Activated CD4-positive, alpha-beta memory T cell treated with anti-CD3 and anti-CD28 coated beads for 36 hours (primary cell): ENCODE data around the gene HP. TPM values are rescaled to one million over a fixed set of nuclear protein-coding genes. Genes with fewer than 3 reads are reported as not detected.
"Not testable (repeated sequence)": the region's sequence is repeated elsewhere in the genome, so short reads cannot be mapped to it uniquely, and the experiment has no call there.

Experiments
- CTCF ChIA-PET: fragments of 350-600 bp; sonication (Branson Sonifier 250); formaldehyde crosslinking; loops from one replicate; lab custom pipeline; 2021; ENCODE audit warnings: antibody characterized with exemption, inconsistent platforms; lab: Charles Lee
- POLR2A ChIA-PET: fragments of 350-600 bp; sonication (Branson Sonifier 250); formaldehyde crosslinking; loops from one replicate; lab custom pipeline; 2021; ENCODE audit warnings: antibody characterized with exemption; lab: Charles Lee
- DNase-seq: peaks from one replicate; pipeline ENCODE4 v3.0.0-alpha.2; 2020
- H3K27ac Mint-ChIP-seq: one replicate; pipeline ENCODE4 v1.8.0; 2021; ENCODE audit warnings: mixed read lengths
- H3K27me3 Mint-ChIP-seq: one replicate; pipeline ENCODE4 v1.8.0; 2021; ENCODE audit warnings: mixed read lengths
- H3K36me3 Mint-ChIP-seq: one replicate; pipeline ENCODE4 v1.8.0; 2021; ENCODE audit warnings: mixed read lengths
- H3K4me1 Mint-ChIP-seq: one replicate; pipeline ENCODE4 v1.8.0; 2021; ENCODE audit warnings: low read depth, mixed read lengths
- H3K4me3 Mint-ChIP-seq: one replicate; pipeline ENCODE4 v1.8.0; 2021; ENCODE audit warnings: mild to moderate bottlenecking, mixed read lengths
- H3K9me3 Mint-ChIP-seq: one replicate; pipeline ENCODE4 v1.8.0; 2021; ENCODE audit warnings: mixed read lengths
- intact Hi-C: fragments of 100-400 bp; cut with micrococcal nuclease; formaldehyde crosslinking; loops from one replicate; pipeline ENCODE4 v1.15.1; 2023
- total RNA-seq, 2 experiments: library from RNA; stranded (reverse); gene quantifications; one replicate each; pipeline ENCODE4 v1.2.3, GENCODE V29; 2021

HP gene
- total RNA-seq, 2 experiments from 2014 or later: not detected

DNA sequence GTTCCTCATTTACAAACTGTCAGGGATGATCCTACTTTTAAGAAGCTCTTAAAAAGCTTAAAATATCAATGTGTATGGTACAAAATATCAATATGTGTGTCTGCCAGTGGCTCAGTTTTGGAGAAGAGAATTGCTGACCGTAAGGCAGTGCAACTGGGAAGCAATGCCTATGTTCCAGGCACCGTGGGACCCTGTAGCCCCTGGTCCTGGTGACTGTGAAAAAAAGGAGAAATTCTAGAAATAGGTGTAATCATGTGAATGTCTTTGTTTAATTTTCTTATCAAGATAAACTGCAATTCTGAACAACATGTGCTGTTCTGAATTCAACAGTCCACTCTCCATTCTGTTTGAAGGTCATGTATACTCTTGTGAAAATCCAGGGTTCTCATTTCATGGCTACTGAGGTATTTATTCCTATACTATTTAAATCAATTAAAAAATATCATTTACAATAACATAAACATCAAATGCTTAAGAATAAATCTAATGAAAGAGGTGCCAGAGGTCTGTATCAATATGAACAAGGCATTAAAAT lies 9.4 kb upstream of the HP start:
- DNase-seq: no peak
- H3K4me3 Mint-ChIP-seq: no peak overlapping the region
- peaks cover 26% of the 10 kb centered on the region for H3K36me3 Mint-ChIP-seq
- H3K4me1 Mint-ChIP-seq: no peaks in the 10 kb centered on the region
- H3K27me3 Mint-ChIP-seq: no peaks in the 10 kb centered on the region
- CTCF ChIA-PET: no interaction called here
- POLR2A ChIA-PET: no interaction called here
- intact Hi-C loops: no loop called here
- H3K9me3 Mint-ChIP-seq: peaks cover 12% of the 10 kb centered on the region
- no peak overlapping the region for H3K27ac Mint-ChIP-seq

- Mint-ChIP-seq H3K4me1 (no peaks in the 10 kb centered on the region), H3K4me3 (no peak overlapping the region), H3K36me3 (peaks cover 6% of the 10 kb centered on the region), H3K9me3 (peaks cover 18% of the 10 kb centered on the region), H3K27ac (no peak overlapping the region), H3K27me3 (no peaks in the 10 kb centered on the region)
- no peak for DNase-seq
- intact Hi-C loops: no loop called here
- ChIA-PET POLR2A (interaction anchor here (0.6 kb wide), 1 partner anchor 1366 kb away, joined by 4 read pairs; no protein-coding TSS in a partner anchor), CTCF (no interaction called here)
These were observed 5.2 kb upstream of the HP start for GRCh38 chr16:72049110-72049509.

DNA sequence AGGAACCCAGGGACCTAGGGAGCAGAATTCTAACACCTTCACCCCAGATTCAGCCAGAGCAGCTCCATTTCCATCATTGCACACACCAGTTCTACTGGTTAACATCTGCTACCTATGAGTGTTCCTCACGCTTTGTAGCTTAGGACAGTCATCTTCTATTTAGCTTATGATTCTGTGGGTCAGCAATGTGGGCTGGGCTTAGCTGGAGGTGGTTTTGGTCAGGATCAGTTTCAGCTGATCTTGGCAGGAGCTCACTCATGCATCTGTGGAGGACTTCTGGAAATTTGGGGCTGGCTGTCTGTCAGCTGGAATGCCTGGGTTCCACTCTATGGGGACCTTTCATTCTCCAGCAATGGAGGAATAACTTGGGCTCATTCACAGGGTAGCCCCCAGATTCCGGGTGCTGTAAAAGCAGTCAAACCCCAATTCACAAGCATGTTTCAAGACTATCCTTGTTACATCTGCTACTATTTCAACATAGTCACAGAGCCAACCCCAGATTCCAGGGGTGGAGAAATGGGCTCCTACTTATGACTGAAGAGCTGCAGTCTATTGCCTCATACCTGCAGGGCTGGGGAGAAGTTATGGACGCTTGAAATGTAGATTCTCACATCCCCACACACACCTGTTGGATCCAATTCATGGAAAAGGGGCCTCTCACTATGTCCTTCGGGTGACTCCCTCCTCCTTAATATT lies 3.4 kb upstream of the HP start:
- intact Hi-C loops: no loop called here
- Mint-ChIP-seq H3K4me3 (no peak overlapping the region), H3K9me3 (peaks cover 18% of the 10 kb centered on the region), H3K27me3 (no peaks in the 10 kb centered on the region), H3K36me3 (peaks cover 6% of the 10 kb centered on the region), H3K4me1 (no peaks in the 10 kb centered on the region), H3K27ac (no peak overlapping the region)
- POLR2A ChIA-PET: no interaction called here
- CTCF ChIA-PET: no interaction called here
- no peak for DNase-seq

- Mint-ChIP-seq H3K4me3 (no peak overlapping the region), H3K36me3 (peaks cover 6% of the 10 kb centered on the region), H3K27ac (no peak overlapping the region), H3K27me3 (no peaks in the 10 kb centered on the region), H3K9me3 (peaks cover 18% of the 10 kb centered on the region), H3K4me1 (no peaks in the 10 kb centered on the region)
- intact Hi-C loops: no loop called here
- CTCF ChIA-PET: no interaction called here
- DNase-seq: no peak
- POLR2A ChIA-PET: no interaction called here
These were observed 2.5 kb upstream of the HP start for GRCh38 chr16:72051818-72052217.

GRCh38 chr16:72055911-72056310 lies 1.6 kb downstream of the HP start:
- no peak overlapping the region for H3K4me3 Mint-ChIP-seq
- no peaks in the 10 kb centered on the region for H3K4me1 Mint-ChIP-seq
- ChIA-PET POLR2A (no interaction called here), CTCF (no interaction called here)
- no peak for DNase-seq
- no peak overlapping the region for H3K27ac Mint-ChIP-seq
- peaks cover under 1% of the 10 kb centered on the region for H3K9me3 Mint-ChIP-seq
- H3K27me3 Mint-ChIP-seq: no peaks in the 10 kb centered on the region
- intact Hi-C loops: no loop called here
- H3K36me3 Mint-ChIP-seq: no peaks in the 10 kb centered on the region

GRCh38 chr16:72057313-72057712 lies 3.0 kb downstream of the HP start:
- H3K36me3 Mint-ChIP-seq, H3K4me3 Mint-ChIP-seq, H3K27me3 Mint-ChIP-seq, POLR2A ChIA-PET, H3K9me3 Mint-ChIP-seq, CTCF ChIA-PET, H3K4me1 Mint-ChIP-seq, intact Hi-C loops, H3K27ac Mint-ChIP-seq, DNase-seq: not testable (repeated sequence)

DNA sequence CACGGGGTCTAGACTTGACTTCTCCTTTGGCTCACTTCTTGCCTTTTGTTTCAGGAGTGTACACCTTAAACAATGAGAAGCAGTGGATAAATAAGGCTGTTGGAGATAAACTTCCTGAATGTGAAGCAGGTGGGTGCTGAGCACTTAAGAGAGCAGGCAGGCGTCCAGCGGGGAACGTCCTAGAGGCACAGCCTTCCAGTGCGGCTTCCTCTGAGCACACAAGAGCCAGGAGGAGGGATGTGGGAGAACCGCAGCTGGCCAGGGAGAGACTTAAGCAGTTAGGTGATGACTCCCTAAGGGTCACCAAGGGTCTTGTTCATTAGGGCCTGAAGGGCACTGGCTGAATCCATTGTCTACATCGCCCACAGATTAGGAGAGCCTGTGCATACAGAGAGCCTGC lies 4.8 kb downstream of the HP start:
- H3K27ac Mint-ChIP-seq, H3K9me3 Mint-ChIP-seq: not testable (repeated sequence)

DNA sequence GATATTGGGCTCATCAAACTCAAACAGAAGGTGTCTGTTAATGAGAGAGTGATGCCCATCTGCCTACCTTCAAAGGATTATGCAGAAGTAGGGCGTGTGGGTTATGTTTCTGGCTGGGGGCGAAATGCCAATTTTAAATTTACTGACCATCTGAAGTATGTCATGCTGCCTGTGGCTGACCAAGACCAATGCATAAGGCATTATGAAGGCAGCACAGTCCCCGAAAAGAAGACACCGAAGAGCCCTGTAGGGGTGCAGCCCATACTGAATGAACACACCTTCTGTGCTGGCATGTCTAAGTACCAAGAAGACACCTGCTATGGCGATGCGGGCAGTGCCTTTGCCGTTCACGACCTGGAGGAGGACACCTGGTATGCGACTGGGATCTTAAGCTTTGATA lies 6.1 kb downstream of the HP start:
- intact Hi-C loops: no loop called here
- Mint-ChIP-seq H3K4me1 (no peaks in the 10 kb centered on the region), H3K27ac (no peak overlapping the region), H3K27me3 (no peaks in the 10 kb centered on the region), H3K4me3 (no peak overlapping the region), H3K36me3 (no peaks in the 10 kb centered on the region), H3K9me3 (no peaks in the 10 kb centered on the region)
- POLR2A ChIA-PET: no interaction called here
- CTCF ChIA-PET: no interaction called here
- DNase-seq: no peak

More for the DNA sequence above, 4.8 kb downstream of the HP start:
- H3K4me3 Mint-ChIP-seq, POLR2A ChIA-PET, H3K4me1 Mint-ChIP-seq, H3K27me3 Mint-ChIP-seq, DNase-seq, CTCF ChIA-PET, H3K36me3 Mint-ChIP-seq, intact Hi-C loops: not testable (repeated sequence)

- CTCF ChIA-PET: no interaction called here
- POLR2A ChIA-PET: no interaction called here
- Mint-ChIP-seq H3K4me3 (no peak overlapping the region), H3K27ac (no peak overlapping the region), H3K9me3 (no peaks in the 10 kb centered on the region), H3K36me3 (no peaks in the 10 kb centered on the region), H3K4me1 (no peaks in the 10 kb centered on the region), H3K27me3 (no peaks in the 10 kb centered on the region)
- no peak for DNase-seq
- intact Hi-C loops: no loop called here
These were observed 7.3 kb downstream of the HP start for GRCh38 chr16:72061564-72061963.

- CTCF ChIA-PET: no interaction called here
- intact Hi-C loops: no loop called here
These were observed 10.1 kb downstream of the HP start for GRCh38 chr16:72064361-72064894.

GRCh38 chr16:72066747-72067146 lies 12.4 kb downstream of the HP start:
- Mint-ChIP-seq H3K27ac (no peak overlapping the region), H3K4me1 (no peaks in the 10 kb centered on the region), H3K9me3 (no peaks in the 10 kb centered on the region), H3K4me3 (no peak overlapping the region), H3K27me3 (no peaks in the 10 kb centered on the region), H3K36me3 (no peaks in the 10 kb centered on the region)
- POLR2A ChIA-PET: no interaction called here
- no peak for DNase-seq
- intact Hi-C loops: loop anchor here (1.0 kb wide), 1 partner anchor 33 kb away; no protein-coding TSS in a partner anchor
- CTCF ChIA-PET: interaction anchor here (0.6 to 1.7 kb wide), 4 partner anchors 28 to 332 kb away, joined by 3 to 4 read pairs (median 4); no protein-coding TSS in a partner anchor

More at GRCh38 chr16:72064361-72064894, 10.1 kb downstream of the HP start:
- POLR2A ChIA-PET: no interaction called here
- H3K27ac Mint-ChIP-seq: no peak overlapping the region
- H3K4me3 Mint-ChIP-seq: no peak overlapping the region
- no peak for DNase-seq
- H3K4me1 Mint-ChIP-seq: no peaks in the 10 kb centered on the region
- H3K36me3 Mint-ChIP-seq: no peaks in the 10 kb centered on the region
- H3K27me3 Mint-ChIP-seq: no peaks in the 10 kb centered on the region
- no peaks in the 10 kb centered on the region for H3K9me3 Mint-ChIP-seq

DNA sequence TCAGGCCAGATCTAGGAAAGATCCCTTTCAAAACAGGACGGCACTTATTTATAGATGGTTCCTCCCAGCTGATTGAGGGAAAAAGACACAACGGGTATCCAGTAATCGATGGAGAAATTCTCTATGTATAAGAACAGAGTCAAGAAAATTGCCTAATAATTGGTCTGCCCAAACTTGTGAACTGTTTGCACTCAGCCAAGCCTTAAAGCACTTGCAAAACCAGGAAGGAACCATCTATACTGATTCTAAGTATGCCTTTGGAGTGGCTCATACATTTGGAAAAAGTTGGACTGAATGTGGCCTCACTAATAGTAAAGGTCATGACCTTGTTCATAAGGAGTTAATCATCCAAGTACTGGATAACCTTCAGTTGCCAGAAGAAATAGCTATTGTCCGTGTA lies 14.6 kb downstream of the HP start:
- H3K4me1 Mint-ChIP-seq: no peaks in the 10 kb centered on the region
- POLR2A ChIA-PET: no interaction called here
- CTCF ChIA-PET: no interaction called here

More for the DNA sequence above, 14.6 kb downstream of the HP start:
- Mint-ChIP-seq H3K27me3 (no peaks in the 10 kb centered on the region), H3K36me3 (no peaks in the 10 kb centered on the region), H3K9me3 (no peaks in the 10 kb centered on the region), H3K4me3 (no peak overlapping the region), H3K27ac (no peak overlapping the region)
- no peak for DNase-seq
- intact Hi-C loops: loop anchor here (2.0 kb wide), 1 partner anchor 24 kb away; the partner anchor contains the start of genes DHX38 and TXNL4B
